Measurements from ENCODE around the gene PAQR7. TPM values are rescaled to one million over a fixed set of nuclear protein-coding genes. Genes with fewer than 3 reads are reported as not detected.

The PAQR7 gene, protein sequence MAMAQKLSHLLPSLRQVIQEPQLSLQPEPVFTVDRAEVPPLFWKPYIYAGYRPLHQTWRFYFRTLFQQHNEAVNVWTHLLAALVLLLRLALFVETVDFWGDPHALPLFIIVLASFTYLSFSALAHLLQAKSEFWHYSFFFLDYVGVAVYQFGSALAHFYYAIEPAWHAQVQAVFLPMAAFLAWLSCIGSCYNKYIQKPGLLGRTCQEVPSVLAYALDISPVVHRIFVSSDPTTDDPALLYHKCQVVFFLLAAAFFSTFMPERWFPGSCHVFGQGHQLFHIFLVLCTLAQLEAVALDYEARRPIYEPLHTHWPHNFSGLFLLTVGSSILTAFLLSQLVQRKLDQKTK
- 2.8 and 3.2 TPM in 2 replicates for total RNA-seq (2014; rRNA removed; shearing (Covaris generic))

DNA sequence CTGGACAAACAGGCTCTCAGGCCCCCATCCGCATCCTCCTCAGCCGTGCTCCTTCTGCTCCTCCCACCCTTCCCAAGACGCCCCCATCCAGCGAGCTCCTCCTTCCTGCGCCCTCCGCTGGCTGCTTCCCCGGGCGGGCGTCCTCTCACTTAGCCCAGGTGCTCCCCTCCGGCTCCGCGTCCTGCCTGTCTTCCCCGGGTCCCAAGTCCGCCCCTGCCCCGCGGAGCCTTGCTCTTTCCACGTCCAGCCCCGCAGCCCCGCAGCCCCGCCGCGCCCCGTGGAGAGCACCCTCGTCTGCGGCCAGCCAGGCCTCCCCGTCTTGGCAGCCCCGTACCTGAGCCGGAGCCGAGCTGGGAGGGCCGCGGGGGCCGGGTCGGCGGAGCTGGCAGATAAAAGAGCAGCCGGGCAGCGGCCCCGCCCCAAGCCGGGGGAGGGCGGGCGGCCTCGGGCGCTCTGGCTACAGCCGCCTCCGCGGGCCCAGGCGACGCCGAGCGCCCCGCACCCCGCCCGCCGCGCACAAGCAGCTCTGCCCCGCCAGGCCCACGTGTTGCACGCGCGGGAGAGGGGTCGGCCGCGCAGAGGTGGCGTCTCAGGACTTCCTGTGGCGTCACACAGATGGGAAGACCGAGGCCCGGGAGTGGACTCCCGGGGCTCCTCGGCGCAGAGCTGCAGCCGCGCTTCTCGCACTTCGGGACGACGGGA, at the start of gene PAQR7:
Gene PAQR7 (minus strand): TSS at position 555 of the 702 bp plus-strand sequence. CDS start 11,869 bp downstream, outside the sequence.
- peak; percentile 49 for DNase-seq (ENCODE audit: low spot score)

DNA sequence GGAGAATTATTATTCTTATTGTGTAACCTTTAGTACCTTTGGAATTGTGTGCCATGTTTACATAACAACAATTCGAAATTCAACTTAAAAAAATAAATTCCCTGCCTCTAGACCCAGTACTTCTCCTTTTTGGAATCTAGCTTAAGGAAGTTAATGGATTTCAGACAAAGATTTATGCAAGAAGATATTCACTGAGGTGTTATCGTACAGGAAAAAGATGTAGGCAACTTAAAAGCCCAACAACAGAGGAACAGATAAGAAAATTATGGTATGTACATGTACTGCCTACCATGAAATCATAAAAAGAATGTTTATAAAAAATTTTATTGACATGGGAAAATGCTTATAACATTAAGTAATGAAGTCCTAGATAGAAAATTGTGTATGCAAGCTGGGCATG, 48.9 kb upstream of the PAQR7 start:
- no peak for DNase-seq (ENCODE audit: low spot score)

DNA sequence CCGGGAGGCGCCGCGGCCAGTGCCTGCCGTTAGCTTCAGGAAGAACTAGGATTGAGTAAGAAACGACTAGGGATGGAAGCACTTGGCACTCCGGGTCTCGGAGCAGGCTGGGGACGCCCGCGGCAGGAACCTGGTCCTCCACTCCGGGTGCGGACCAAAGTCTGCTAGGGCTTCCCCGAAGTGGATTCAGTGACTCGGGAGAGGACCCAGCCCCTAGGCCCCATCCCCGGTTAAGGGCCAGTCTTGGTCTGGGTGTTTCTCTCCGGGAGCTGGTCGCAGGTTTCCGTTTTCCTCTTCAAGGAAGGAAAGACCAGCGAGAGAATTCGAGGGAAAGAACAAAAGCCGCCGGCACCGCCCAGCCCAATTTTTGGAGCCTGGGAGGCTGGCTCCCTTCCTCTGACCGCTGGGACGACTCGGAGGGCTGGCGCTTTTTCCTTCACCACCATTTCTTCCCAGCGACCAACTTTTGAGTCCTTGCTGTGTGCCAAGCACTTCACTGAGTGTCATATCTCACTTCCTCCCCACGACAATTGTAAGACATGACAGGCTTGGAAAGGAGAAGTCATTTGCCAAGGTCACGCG, 47.6 kb upstream of the PAQR7 start:
- DNase-seq (ENCODE audit: low spot score) = no peak

GRCh38 chr1:25922056-25922970, 46.8 kb upstream of the PAQR7 start:
- no peak for DNase-seq (ENCODE audit: low spot score)

- DNase-seq (ENCODE audit: low spot score) = no peak
Measured at GRCh38 chr1:25918615-25919014, 43.1 kb upstream of the PAQR7 start.

- no peak for DNase-seq (ENCODE audit: low spot score)
Measured at GRCh38 chr1:25917996-25918395, 42.5 kb upstream of the PAQR7 start.

- DNase-seq (ENCODE audit: low spot score) = no peak
Measured at GRCh38 chr1:25916460-25916859, 41.0 kb upstream of the PAQR7 start.

DNA sequence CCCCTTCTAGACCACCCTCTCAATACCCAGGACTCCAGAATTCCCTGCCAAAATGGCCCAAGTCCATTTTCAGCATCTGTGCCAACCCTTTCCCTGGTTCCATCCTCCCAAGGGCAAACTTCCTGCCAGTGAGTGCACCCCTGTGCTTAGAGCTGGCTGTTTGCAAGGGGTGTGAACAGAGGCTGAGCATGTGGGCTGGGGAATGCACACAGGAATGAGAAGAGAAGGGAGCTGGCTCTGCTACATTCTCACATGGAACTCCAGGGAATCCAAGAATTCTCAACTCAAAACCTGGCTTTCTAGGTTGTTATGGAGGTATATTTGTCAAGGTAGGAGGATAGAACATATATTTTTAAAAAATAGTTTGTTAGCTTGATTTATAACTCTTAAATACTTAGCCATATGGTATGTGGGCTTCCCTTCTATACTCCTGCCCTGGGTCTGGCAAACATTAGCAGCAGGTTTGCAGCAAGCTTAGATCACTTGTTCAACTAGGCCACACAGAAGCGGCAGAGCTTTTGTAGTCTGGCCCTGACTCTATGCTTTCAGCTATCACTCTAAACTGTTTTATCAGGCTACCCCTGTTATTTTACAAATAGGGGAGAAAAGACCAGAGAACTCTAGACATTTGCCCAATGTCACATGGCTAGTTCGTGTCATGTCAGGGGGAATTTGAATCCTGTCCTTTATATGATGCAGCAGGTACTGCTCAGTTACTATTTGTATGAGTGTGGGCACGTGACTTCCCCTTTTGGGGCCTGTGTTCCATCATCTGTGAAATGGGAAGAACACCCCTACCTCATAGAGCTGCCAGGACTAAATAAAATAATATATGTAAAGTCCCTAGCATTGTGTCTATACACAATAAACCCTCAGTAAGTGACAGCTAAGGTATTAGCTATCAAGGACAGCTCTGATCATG, 38.8 kb upstream of the PAQR7 start:
- no peak for DNase-seq (ENCODE audit: low spot score)

- DNase-seq (ENCODE audit: low spot score) = no peak
Measured at GRCh38 chr1:25913206-25913605, 37.7 kb upstream of the PAQR7 start.

- DNase-seq (ENCODE audit: low spot score) = no peak
Measured at GRCh38 chr1:25912076-25912831, 36.7 kb upstream of the PAQR7 start.

GRCh38 chr1:25911162-25911561, 35.7 kb upstream of the PAQR7 start:
- no peak for DNase-seq (ENCODE audit: low spot score)

GRCh38 chr1:25909040-25909439, 33.5 kb upstream of the PAQR7 start:
- no peak for DNase-seq (ENCODE audit: low spot score)

DNA sequence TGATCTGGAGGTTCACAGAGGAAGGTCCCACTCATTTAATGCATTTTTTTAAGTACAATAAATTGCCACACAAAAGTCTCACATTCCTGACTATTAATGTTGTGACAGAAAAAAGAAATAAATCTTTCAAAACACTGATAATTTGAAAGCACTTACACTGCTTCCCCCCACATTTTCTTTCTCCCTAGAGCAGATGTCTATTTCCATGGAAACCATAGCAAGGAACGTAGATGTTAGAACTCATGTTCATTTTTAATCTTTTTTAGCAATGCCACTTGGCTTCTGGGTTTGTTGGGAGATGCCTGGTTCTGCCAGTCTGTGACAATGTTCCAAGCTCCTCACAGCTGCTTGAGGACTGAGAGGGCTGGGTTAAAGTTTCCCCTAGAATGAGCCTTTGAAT, 32.7 kb upstream of the PAQR7 start:
- DNase-seq (ENCODE audit: low spot score) = no peak

GRCh38 chr1:25907601-25908000, 32.1 kb upstream of the PAQR7 start:
- no peak for DNase-seq (ENCODE audit: low spot score)

GRCh38 chr1:25906644-25907300, 31.3 kb upstream of the PAQR7 start:
- no peak for DNase-seq (ENCODE audit: low spot score)

- DNase-seq (ENCODE audit: low spot score) = peak; percentile 91
Measured at GRCh38 chr1:25905680-25906643, 30.5 kb upstream of the PAQR7 start, which contains the start of gene STMN1. TSS of gene STMN1 (minus strand) at chr1:25906419. CDS start at chr1:25904676, 1,743 bp downstream.

DNA sequence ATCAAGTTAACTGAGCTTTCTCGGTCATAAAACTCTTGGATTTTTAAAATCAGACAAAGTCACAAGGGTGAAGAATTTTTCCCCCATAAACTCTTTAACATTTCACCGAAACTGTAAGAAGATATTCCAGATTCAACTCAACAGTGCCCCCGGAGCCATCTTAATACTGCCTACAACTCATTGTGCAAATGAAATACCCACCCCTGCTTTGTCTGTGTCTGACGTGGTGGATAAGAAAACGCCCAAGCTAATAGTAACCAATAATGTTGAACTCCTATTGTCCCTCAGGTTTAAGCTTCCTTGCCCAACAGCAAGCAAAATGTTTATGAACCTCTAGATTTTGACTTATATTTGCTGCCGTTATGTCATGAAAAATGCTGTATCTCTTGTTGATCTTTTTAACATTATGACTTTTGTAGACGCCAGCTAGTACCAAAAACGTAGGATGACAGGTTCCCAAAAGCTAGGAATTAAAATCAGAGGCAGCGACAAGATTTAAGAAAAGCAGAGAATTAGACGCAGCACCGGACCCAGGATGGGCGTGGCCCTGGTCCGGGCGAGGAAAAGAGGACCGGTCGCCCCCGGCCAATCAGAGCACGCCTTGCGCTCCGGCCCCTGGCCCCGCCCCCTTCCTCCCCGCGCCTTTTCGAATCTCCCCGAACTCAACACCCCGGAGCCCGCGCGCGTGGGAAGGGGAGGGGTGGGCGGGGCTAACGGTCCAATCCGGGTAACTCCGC, 29.6 kb upstream of the PAQR7 start:
- peak; percentile 81 for DNase-seq (ENCODE audit: low spot score)
